ENCODE results near the gene SMAD6. TPM values are rescaled to one million over a fixed set of nuclear protein-coding genes. Genes with fewer than 3 reads are reported as not detected.

Gene SMAD6
- total and polyA plus RNA-seq, 2 experiments from 2014 or later = 1.6 to 15.7 TPM

- TF ChIP-seq ZNF462 (CRISPR knock-in tag; IDR thresholded peaks at IDR 0.05) (no peak), NANOG (IDR thresholded peaks at IDR 0.05; ENCODE audit: borderline replicate concordance) (no peak), POLR2AphosphoS5 (IDR thresholded peaks at IDR 0.05; ENCODE audit: low read depth) (no peak), JUNB (IDR thresholded peaks at IDR 0.05; ENCODE audit: unreplicated experiment) (no peak)
Observed at GRCh38 chr15:66677336-66677735, 24.7 kb upstream of the SMAD6 start (continued).

- TF ChIP-seq ZNF462 (CRISPR knock-in tag; IDR thresholded peaks at IDR 0.05) (no peak), ETS1 (IDR thresholded peaks at IDR 0.05) (no peak), EZH2phosphoT487 (IDR thresholded peaks at IDR 0.05; ENCODE audit: unreplicated experiment) (no peak), EZH2 (IDR thresholded peaks at IDR 0.05; ENCODE audit: low read depth, unreplicated experiment) (no peak), POLR2AphosphoS5 (IDR thresholded peaks at IDR 0.05; ENCODE audit: low read depth) (no peak), JUNB (IDR thresholded peaks at IDR 0.05; ENCODE audit: unreplicated experiment) (no peak), CREB1 (CRISPR knock-in tag; IDR thresholded peaks at IDR 0.05; ENCODE audit: low read depth) (no peak)
- H3K27me3 Mint-ChIP-seq (ENCODE audit: insufficient read depth, low read depth, poor library complexity) = peaks cover 3% of the 10 kb centered on the region
- no peaks in the 10 kb centered on the region for H3K27me3 ChIP-seq (ENCODE audit: insufficient read depth)
- no peak overlapping the region for H3K27ac ChIP-seq (ENCODE audit: low read depth)
- H3K4me1 ChIP-seq (ENCODE audit: insufficient read depth) = peaks cover 11% of the 10 kb centered on the region
- peak overlapping the region; percentile 69 for H3K27ac Mint-ChIP-seq
- H2AFZ ChIP-seq = peak overlapping the region; percentile 99
- no peak for ATAC-seq
- H3K79me2 ChIP-seq (replicated peaks; ENCODE audit: insufficient read depth) = no peaks in the 10 kb centered on the region
- H3F3A ChIP-seq (replicated peaks; ENCODE audit: low read depth) = no peaks in the 10 kb centered on the region
- H4K20me1 ChIP-seq (replicated peaks; ENCODE audit: insufficient read depth) = no peaks in the 10 kb centered on the region
- no peaks in the 10 kb centered on the region for H3K9me2 ChIP-seq (ENCODE audit: insufficient read depth)
- H3K9me3 Mint-ChIP-seq = peaks cover 13% of the 10 kb centered on the region
- H3K4me2 ChIP-seq = peak overlapping the region; percentile 52; the same call in 1 of the 2 replicates
- no peaks in the 10 kb centered on the region for H3K36me3 ChIP-seq (ENCODE audit: insufficient read depth)
- no peak overlapping the region for H3K4me3 ChIP-seq
- H3K4me1 Mint-ChIP-seq = peaks cover 22% of the 10 kb centered on the region
- no peak overlapping the region for H3K4me3 Mint-ChIP-seq
- peaks cover 12% of the 10 kb centered on the region for H3K36me3 Mint-ChIP-seq (ENCODE audit: low read depth)
- no peak for DNase-seq (ENCODE audit: low spot score)
Observed at GRCh38 chr15:66679061-66679656, 22.9 kb upstream of the SMAD6 start.
